Fibroblast of mammary gland (primary cell): ENCODE data around the gene RFNG.

Experiments
- DNase-seq: peaks from one replicate; pipeline ENCODE4 v3.0.0-alpha.2; 2010; ENCODE audit warnings: low read depth
- H3K4me3 ChIP-seq: 2 replicates; pipeline ENCODE4 v1.5.1; 2011; ENCODE audit warnings: low read depth, mild to moderate bottlenecking, low read length, moderate library complexity; ENCODE audit not compliant: control insufficient read depth
- CTCF ChIP-seq: conservative IDR thresholded peaks from 2 replicates; pipeline ENCODE4 v1.5.1; 2011; ENCODE audit warnings: low read depth, low read length, inconsistent platforms; ENCODE audit not compliant: control insufficient read depth, insufficient read depth

Gene RFNG

GRCh38 chr17:82029990-82030469 is 21.6 kb downstream of the RFNG start:
- no peak for DNase-seq
- H3K4me3 ChIP-seq = no peak overlapping the region
- no peak for TF ChIP-seq CTCF

GRCh38 chr17:82029391-82029790 is 22.2 kb downstream of the RFNG start:
- DNase-seq = no peak
- TF ChIP-seq CTCF = no peak

GRCh38 chr17:82028966-82029365 is 22.6 kb downstream of the RFNG start:
- no peak for DNase-seq
- no peak for TF ChIP-seq CTCF
- no peak overlapping the region for H3K4me3 ChIP-seq

More at GRCh38 chr17:82029391-82029790, 22.2 kb downstream of the RFNG start:
- H3K4me3 ChIP-seq = no peak overlapping the region

GRCh38 chr17:82028246-82028645 is 23.4 kb downstream of the RFNG start:
- no peak for DNase-seq
- TF ChIP-seq CTCF = no peak
- no peak overlapping the region for H3K4me3 ChIP-seq

GRCh38 chr17:82025401-82026107 is 26.1 kb downstream of the RFNG start:
- H3K4me3 ChIP-seq = no peak overlapping the region
- no peak for DNase-seq
- TF ChIP-seq CTCF = no peak

GRCh38 chr17:82024859-82025258 is 26.8 kb downstream of the RFNG start:
- no peak for DNase-seq
- TF ChIP-seq CTCF = no peak
- no peak overlapping the region for H3K4me3 ChIP-seq
